ENCODE measurements around the gene UBR1.

Gene UBR1

GRCh38 chr15:43106486-43106829 is 620 bp upstream of the UBR1 start:
- no peak for DNase-seq

- DNase-seq: no peak
These were observed 631 bp downstream of the UBR1 start for GRCh38 chr15:43105077-43105736.

GRCh38 chr15:43104426-43104825 is 1.4 kb downstream of the UBR1 start:
- DNase-seq: no peak

- no peak for DNase-seq
These were observed 1.9 kb downstream of the UBR1 start for GRCh38 chr15:43103907-43104306.

- DNase-seq: no peak
These were observed 3.7 kb downstream of the UBR1 start for GRCh38 chr15:43102187-43102586.

GRCh38 chr15:43100971-43101370 is 4.9 kb downstream of the UBR1 start:
- no peak for DNase-seq

GRCh38 chr15:43099105-43099845 is 6.6 kb downstream of the UBR1 start:
- DNase-seq: no peak

- no peak for DNase-seq
These were observed 9.4 kb downstream of the UBR1 start for GRCh38 chr15:43096411-43096810.

GRCh38 chr15:43095708-43096347 is 10.0 kb downstream of the UBR1 start:
- no peak for DNase-seq

- no peak for DNase-seq
These were observed 10.6 kb downstream of the UBR1 start for GRCh38 chr15:43095243-43095642.

- DNase-seq: no peak
These were observed 11.3 kb downstream of the UBR1 start for GRCh38 chr15:43094416-43095030.

- DNase-seq: no peak
These were observed 12.8 kb downstream of the UBR1 start for GRCh38 chr15:43093026-43093425.

- DNase-seq: no peak
These were observed 14.0 kb downstream of the UBR1 start for GRCh38 chr15:43091859-43092258.

GRCh38 chr15:43086551-43086950 is 19.3 kb downstream of the UBR1 start:
- no peak for DNase-seq

GRCh38 chr15:43085921-43086320 is 19.9 kb downstream of the UBR1 start:
- DNase-seq: no peak

- no peak for DNase-seq
These were observed 23.3 kb downstream of the UBR1 start for GRCh38 chr15:43082509-43082908.

GRCh38 chr15:43081283-43081682 is 24.6 kb downstream of the UBR1 start:
- no peak for DNase-seq

- DNase-seq: no peak
These were observed 34.4 kb downstream of the UBR1 start for GRCh38 chr15:43071451-43071850.

GRCh38 chr15:43070893-43071292 is 34.9 kb downstream of the UBR1 start:
- no peak for DNase-seq

GRCh38 chr15:43070249-43070648 is 35.6 kb downstream of the UBR1 start:
- DNase-seq: no peak

GRCh38 chr15:43067717-43068461 is 37.9 kb downstream of the UBR1 start:
- no peak for DNase-seq

- DNase-seq: no peak
These were observed 49.1 kb downstream of the UBR1 start for GRCh38 chr15:43056696-43057095.

GRCh38 chr15:43052860-43053259 is 53.0 kb downstream of the UBR1 start:
- DNase-seq: no peak
